ENCODE results near the gene HSPA12B. TPM values are rescaled to one million over a fixed set of nuclear protein-coding genes. Genes with fewer than 3 reads are reported as not detected.

Gene HSPA12B
- total RNA-seq, 2 donors from 2014 or later: 1.1 to 1.4 TPM

- Histone ChIP-seq H3K27ac (ENCODE audit: low read depth, low read length) (no peak overlapping the region), H3K4me3 (ENCODE audit: low read length) (no peak overlapping the region), H3K9me3 (ENCODE audit: control insufficient read depth, low read length) (no peaks in the 10 kb centered on the region), H3K27me3 (ENCODE audit: control insufficient read depth, insufficient read depth, low read length, poor library complexity, severe bottlenecking) (no peaks in the 10 kb centered on the region), H3K4me1 (ENCODE audit: control insufficient read depth, insufficient read depth, low read length) (no peaks in the 10 kb centered on the region), H3K9ac (ENCODE audit: extremely low read depth, low read length, poor library complexity, severe bottlenecking) (no peak overlapping the region), H3K36me3 (ENCODE audit: control insufficient read depth, insufficient read depth, low read length) (no peaks in the 10 kb centered on the region)
- peak; percentile 74 for TF ChIP-seq CTCF (conservative IDR thresholded peaks at IDR 0.05)
- WGBS, 2 experiments (ENCODE audit: insufficient coverage in 1 of 2, insufficient read length in 1 of 2): 80 to 86% methylated on average over 1 of the region's 1 CpG
- Mint-ChIP-seq H3K36me3 (ENCODE audit: low read depth) (no peaks in the 10 kb centered on the region), H3K27me3 (ENCODE audit: insufficient read depth) (no peaks in the 10 kb centered on the region), H3K9me3 (peaks cover 2% of the 10 kb centered on the region), H3K4me3 (no peak overlapping the region), H3K4me1 (no peaks in the 10 kb centered on the region), H3K27ac (no peak overlapping the region)
- DNase-seq: peak; percentile 65
These were observed 36.3 kb upstream of the HSPA12B start for GRCh38 chr20:3696200-3696599.

GRCh38 chr20:3696745-3697587, 35.5 kb upstream of the HSPA12B start:
- Histone ChIP-seq H3K4me1 (ENCODE audit: control insufficient read depth, insufficient read depth, low read length) (no peaks in the 10 kb centered on the region), H3K27me3 (ENCODE audit: control insufficient read depth, insufficient read depth, low read length, poor library complexity, severe bottlenecking) (no peaks in the 10 kb centered on the region), H3K36me3 (ENCODE audit: control insufficient read depth, insufficient read depth, low read length) (no peaks in the 10 kb centered on the region), H3K4me3 (ENCODE audit: low read length) (no peak overlapping the region), H3K9me3 (ENCODE audit: control insufficient read depth, low read length) (no peaks in the 10 kb centered on the region), H3K27ac (ENCODE audit: low read depth, low read length) (no peak overlapping the region), H3K9ac (ENCODE audit: extremely low read depth, low read length, poor library complexity, severe bottlenecking) (no peak overlapping the region)
- H3K9me3 Mint-ChIP-seq: peaks cover 2% of the 10 kb centered on the region
- H3K4me1 Mint-ChIP-seq: no peaks in the 10 kb centered on the region
- WGBS, 2 experiments (ENCODE audit: insufficient coverage in 1 of 2, insufficient read length in 1 of 2): 86 to 93% methylated on average over 7 to 15 of the region's 15 CpGs
- peak; percentile 37 for DNase-seq
- no peak overlapping the region for H3K27ac Mint-ChIP-seq
- TF ChIP-seq CTCF (conservative IDR thresholded peaks at IDR 0.05): no peak
- H3K27me3 Mint-ChIP-seq (ENCODE audit: insufficient read depth): no peaks in the 10 kb centered on the region
- no peak overlapping the region for H3K4me3 Mint-ChIP-seq
- H3K36me3 Mint-ChIP-seq (ENCODE audit: low read depth): no peaks in the 10 kb centered on the region

GRCh38 chr20:3697588-3698305, 34.7 kb upstream of the HSPA12B start:
- Mint-ChIP-seq H3K27me3 (ENCODE audit: insufficient read depth) (no peaks in the 10 kb centered on the region), H3K4me3 (no peak overlapping the region), H3K36me3 (ENCODE audit: low read depth) (no peaks in the 10 kb centered on the region), H3K4me1 (no peaks in the 10 kb centered on the region), H3K27ac (no peak overlapping the region), H3K9me3 (peaks cover 2% of the 10 kb centered on the region)
- no peak overlapping the region for H3K27ac ChIP-seq (ENCODE audit: low read depth, low read length)
- TF ChIP-seq CTCF (conservative IDR thresholded peaks at IDR 0.05): no peak
- H3K27me3 ChIP-seq (ENCODE audit: control insufficient read depth, insufficient read depth, low read length, poor library complexity, severe bottlenecking): no peaks in the 10 kb centered on the region
- no peaks in the 10 kb centered on the region for H3K36me3 ChIP-seq (ENCODE audit: control insufficient read depth, insufficient read depth, low read length)
- 88 to 93% methylated on average over 15 to 18 of the region's 18 CpGs for WGBS, 2 experiments (ENCODE audit: insufficient coverage in 1 of 2, insufficient read length in 1 of 2)
- no peak overlapping the region for H3K9ac ChIP-seq (ENCODE audit: extremely low read depth, low read length, poor library complexity, severe bottlenecking)
- DNase-seq: no peak
- H3K4me1 ChIP-seq (ENCODE audit: control insufficient read depth, insufficient read depth, low read length): no peaks in the 10 kb centered on the region
- H3K9me3 ChIP-seq (ENCODE audit: control insufficient read depth, low read length): no peaks in the 10 kb centered on the region
- H3K4me3 ChIP-seq (ENCODE audit: low read length): no peak overlapping the region

Measured in endodermal cell (in vitro differentiated cells).